Choroid plexus epithelial cell (primary cell): ENCODE results near the gene RIT2.

ENCODE experiments used
- DNase-seq: peaks from one replicate; pipeline ENCODE4 v3.0.0-alpha.2; 2010; ENCODE audit warnings: low read depth
- H3K4me3 ChIP-seq: 2 replicates; pipeline ENCODE4 v1.5.1; 2011; ENCODE audit warnings: low read depth, mild to moderate bottlenecking, control low read depth, low read length, moderate library complexity
- TF ChIP-seq, protein P1 (sequence below): conservative IDR thresholded peaks from 2 replicates; pipeline ENCODE4 v1.5.1; 2011; ENCODE audit warnings: low read depth, mild to moderate bottlenecking, control low read depth, inconsistent platforms, low read length, moderate library complexity

Gene RIT2

GRCh38 chr18:43125471-43125870, 10.0 kb upstream of the RIT2 start:
- DNase-seq = no peak
- TF ChIP-seq, protein P1, sequence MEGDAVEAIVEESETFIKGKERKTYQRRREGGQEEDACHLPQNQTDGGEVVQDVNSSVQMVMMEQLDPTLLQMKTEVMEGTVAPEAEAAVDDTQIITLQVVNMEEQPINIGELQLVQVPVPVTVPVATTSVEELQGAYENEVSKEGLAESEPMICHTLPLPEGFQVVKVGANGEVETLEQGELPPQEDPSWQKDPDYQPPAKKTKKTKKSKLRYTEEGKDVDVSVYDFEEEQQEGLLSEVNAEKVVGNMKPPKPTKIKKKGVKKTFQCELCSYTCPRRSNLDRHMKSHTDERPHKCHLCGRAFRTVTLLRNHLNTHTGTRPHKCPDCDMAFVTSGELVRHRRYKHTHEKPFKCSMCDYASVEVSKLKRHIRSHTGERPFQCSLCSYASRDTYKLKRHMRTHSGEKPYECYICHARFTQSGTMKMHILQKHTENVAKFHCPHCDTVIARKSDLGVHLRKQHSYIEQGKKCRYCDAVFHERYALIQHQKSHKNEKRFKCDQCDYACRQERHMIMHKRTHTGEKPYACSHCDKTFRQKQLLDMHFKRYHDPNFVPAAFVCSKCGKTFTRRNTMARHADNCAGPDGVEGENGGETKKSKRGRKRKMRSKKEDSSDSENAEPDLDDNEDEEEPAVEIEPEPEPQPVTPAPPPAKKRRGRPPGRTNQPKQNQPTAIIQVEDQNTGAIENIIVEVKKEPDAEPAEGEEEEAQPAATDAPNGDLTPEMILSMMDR = no peak

GRCh38 chr18:43122955-43123354, 7.5 kb upstream of the RIT2 start:
- DNase-seq = no peak
- TF ChIP-seq, protein P1 = no peak
- no peak overlapping the region for H3K4me3 ChIP-seq

More at GRCh38 chr18:43125471-43125870, 10.0 kb upstream of the RIT2 start:
- H3K4me3 ChIP-seq = no peak overlapping the region

DNA sequence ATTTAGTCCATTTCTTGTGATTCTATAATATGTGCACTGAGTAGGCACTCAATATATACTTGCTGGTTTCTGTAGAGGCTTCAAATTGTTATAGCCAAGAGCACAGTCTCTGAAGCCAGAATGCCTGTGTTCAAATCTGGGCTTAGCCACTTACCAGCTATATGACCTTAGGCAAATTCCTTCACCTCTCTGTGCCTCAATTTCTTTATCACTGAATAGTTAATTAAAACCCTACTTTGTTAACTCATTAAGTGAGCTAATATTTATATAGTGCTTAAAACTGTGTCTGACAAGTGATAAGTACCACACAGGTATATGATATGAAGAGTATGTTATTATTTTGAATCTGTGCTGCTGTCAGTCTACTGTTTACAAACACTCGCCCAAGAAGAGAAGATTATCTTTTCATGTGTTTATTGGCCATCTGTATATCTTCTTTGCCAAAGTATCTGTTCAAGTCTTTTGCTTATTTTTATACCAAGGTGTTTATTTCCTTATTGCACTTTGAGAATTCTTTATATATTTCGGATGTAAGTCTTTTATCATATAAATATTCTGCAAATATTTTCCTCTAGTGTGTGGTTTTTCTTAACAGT, 1.3 kb upstream of the RIT2 start:
- DNase-seq = no peak
- TF ChIP-seq, protein P1 = no peak
- H3K4me3 ChIP-seq = no peak overlapping the region

GRCh38 chr18:43113220-43113895, 2.1 kb downstream of the RIT2 start:
- DNase-seq = no peak
- H3K4me3 ChIP-seq = no peak overlapping the region
- TF ChIP-seq, protein P1 = no peak

DNA sequence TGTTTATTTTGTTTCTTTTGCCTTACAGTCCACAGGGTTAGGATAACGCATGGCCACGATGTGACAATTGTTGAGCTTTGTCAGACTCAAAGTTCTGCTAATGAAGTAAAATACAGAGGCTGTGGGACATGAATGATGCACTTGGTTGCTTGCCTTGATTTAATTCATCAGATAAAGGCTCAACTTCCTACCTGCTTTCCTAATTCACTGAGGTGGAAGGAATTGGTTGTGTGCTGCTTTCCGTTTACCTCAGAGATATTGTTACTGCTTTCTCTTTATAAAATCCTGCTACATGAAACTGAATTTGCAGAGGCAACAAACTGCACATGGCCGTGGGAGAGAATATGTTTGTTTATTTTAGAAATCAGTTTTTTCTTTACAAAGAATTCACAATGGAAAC, 6.6 kb downstream of the RIT2 start:
- DNase-seq = no peak
- no peak overlapping the region for H3K4me3 ChIP-seq
- TF ChIP-seq, protein P1 = no peak

DNA sequence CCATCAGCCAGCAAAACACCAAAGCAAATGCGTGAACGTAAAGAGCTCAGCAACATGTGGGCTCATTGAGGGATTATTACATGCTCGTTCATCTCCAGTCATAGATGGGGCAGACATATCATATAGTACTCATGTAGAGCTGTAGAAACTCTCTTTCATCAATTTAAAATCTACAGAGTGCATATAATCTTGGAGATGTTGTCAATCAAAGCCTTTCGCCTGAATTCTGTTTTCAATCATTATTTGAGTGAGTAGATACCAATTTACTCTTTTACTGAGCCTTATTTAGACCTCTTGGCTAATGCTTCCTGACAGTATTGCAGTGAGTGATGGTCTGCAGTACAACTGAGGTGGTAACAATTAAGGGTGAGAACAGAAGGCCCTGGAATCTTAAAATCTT, 7.0 kb downstream of the RIT2 start:
- DNase-seq = no peak
- H3K4me3 ChIP-seq = no peak overlapping the region
- TF ChIP-seq, protein P1 = no peak

GRCh38 chr18:43093646-43094045, 21.8 kb downstream of the RIT2 start:
- TF ChIP-seq, protein P1 = no peak
- no peak overlapping the region for H3K4me3 ChIP-seq

More at GRCh38 chr18:43093646-43094045, 21.8 kb downstream of the RIT2 start:
- DNase-seq = no peak
